IPS-18a (cell line): Measurements from ENCODE around the gene MB21D2.
"Not testable (repeated sequence)": the region's sequence is repeated elsewhere in the genome, so short reads cannot be mapped to it uniquely, and the experiment has no call there.

Source experiments
- H3K27ac ChIP-seq: one replicate; pipeline ENCODE4 v1.5.1; 2013; ENCODE audit warnings: low read length
- H3K27me3 ChIP-seq: one replicate; pipeline ENCODE4 v1.6.1; 2013; ENCODE audit warnings: mild to moderate bottlenecking, low read length; ENCODE audit not compliant: control insufficient read depth, insufficient read depth
- H3K36me3 ChIP-seq: one replicate; pipeline ENCODE4 v1.6.1; 2013; ENCODE audit warnings: low read depth, low read length; ENCODE audit not compliant: control insufficient read depth
- H3K4me1 ChIP-seq: one replicate; pipeline ENCODE4 v1.6.1; 2013; ENCODE audit warnings: low read depth, low read length; ENCODE audit not compliant: control insufficient read depth
- H3K4me3 ChIP-seq: one replicate; pipeline ENCODE4 v1.5.1; 2013; ENCODE audit warnings: low read length
- H3K9ac ChIP-seq: one replicate; pipeline ENCODE4 v1.6.1; 2013; ENCODE audit warnings: mild to moderate bottlenecking, low read length, moderate library complexity
- H3K9me3 ChIP-seq: one replicate; pipeline ENCODE4 v1.6.1; 2013; ENCODE audit warnings: low read depth, low read length; ENCODE audit not compliant: control insufficient read depth

The MB21D2 gene, protein sequence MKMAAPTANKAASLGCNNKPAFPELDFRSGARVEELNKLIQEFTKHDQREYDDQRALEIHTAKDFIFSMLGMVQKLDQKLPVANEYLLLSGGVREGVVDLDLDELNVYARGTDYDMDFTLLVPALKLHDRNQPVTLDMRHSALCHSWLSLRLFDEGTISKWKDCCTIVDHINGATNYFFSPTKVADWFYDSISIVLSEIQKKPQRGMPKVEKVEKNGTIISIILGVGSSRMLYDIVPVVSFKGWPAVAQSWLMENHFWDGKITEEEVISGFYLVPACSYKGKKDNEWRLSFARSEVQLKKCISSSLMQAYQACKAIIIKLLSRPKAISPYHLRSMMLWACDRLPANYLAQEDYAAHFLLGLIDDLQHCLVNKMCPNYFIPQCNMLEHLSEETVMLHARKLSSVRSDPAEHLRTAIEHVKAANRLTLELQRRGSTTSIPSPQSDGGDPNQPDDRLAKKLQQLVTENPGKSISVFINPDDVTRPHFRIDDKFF

DNA sequence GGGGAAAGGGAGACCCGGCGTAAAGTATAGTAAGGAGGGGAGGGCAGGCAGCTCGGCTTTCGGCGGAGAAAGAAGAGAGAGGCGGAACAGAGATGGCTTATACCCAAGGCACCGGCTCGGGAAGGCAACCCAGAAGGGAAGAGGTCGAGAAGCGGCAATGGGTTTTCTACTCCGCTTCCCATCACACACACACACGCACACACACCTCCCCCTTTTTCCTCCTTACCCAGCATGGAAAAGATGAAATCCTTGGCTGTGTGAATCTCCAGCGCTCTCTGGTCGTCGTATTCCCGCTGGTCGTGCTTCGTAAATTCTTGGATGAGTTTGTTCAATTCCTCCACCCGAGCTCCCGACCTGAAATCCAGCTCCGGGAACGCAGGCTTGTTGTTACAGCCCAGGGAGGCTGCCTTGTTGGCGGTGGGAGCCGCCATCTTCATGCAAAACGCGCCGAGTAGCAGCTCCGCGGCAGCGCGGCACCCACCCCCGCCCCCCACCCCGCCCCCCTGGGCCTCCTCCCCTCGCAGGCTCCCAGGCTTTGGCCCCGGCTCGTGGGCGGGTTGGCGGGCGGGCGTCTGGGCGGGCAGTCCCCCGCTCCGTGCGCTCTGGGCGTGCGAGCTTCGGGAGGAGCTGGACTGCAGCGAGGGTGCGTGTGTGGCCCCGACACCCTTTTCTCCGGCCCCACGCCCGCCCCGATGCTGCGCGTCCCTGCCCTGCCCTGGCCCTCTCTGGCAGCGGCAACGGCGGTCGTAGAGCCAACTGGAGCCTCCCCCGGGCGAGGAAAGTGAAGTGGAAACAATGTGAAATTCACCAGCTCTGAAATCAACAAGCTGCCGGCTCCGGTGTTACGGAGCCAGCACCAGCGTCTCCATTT, at the start of gene MB21D2:
TSS of gene MB21D2 (minus strand) at position 453 of the 871 bp plus-strand sequence. CDS start at position 437, 16 bp downstream.
- H3K4me3 ChIP-seq = peak within 1 kb of the TSS; percentile 88
- H3K9ac ChIP-seq = peak within 1 kb of the TSS; percentile 88
- H3K9me3 ChIP-seq = no peaks in the 10 kb centered on the region
- H3K27ac ChIP-seq = peak within 1 kb of the TSS; percentile 47
- peaks cover 46% of the 10 kb centered on the region for H3K4me1 ChIP-seq
- no peaks in the 10 kb centered on the region for H3K36me3 ChIP-seq
- H3K27me3 ChIP-seq = peaks cover 13% of the 10 kb centered on the region

DNA sequence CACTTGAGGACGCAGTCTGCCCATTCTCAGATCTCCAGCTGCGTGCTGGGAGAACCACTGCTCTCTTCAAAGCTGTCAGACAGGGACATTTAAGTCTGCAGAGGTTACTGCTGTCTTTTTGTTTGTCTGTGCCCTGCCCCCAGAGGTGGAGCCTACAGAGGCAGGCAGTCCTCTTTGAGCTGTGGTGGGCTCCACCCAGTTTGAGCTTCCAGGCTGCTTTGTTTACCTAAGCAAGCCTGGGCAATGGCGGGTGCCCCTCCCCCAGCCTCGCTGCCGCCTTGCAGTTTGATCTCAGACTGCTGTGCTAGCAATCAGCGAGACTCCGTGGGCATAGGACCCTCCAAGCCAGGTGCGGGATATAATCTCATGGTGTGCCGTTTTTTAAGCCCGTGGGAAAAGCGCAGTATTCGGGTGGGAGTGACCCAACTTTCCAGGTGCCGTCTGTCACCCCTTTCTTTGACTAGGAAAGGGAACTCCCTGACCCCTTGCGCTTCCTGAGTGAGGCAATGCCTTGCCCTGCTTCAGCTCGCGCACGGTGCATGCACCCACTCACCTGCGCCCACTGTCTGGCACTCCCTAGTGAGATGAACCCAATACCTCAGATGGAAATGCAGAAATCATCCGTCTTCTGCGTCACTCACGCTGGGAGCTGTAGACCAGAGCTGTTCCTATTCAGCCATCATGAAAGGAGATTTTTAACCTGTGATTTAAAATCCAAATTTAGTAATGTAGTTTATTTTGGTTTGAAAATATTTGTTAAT, 47.5 kb upstream of the MB21D2 start:
- H3K4me1 ChIP-seq, H3K9ac ChIP-seq, H3K36me3 ChIP-seq, H3K27ac ChIP-seq, H3K4me3 ChIP-seq, H3K27me3 ChIP-seq, H3K9me3 ChIP-seq: not testable (repeated sequence)

DNA sequence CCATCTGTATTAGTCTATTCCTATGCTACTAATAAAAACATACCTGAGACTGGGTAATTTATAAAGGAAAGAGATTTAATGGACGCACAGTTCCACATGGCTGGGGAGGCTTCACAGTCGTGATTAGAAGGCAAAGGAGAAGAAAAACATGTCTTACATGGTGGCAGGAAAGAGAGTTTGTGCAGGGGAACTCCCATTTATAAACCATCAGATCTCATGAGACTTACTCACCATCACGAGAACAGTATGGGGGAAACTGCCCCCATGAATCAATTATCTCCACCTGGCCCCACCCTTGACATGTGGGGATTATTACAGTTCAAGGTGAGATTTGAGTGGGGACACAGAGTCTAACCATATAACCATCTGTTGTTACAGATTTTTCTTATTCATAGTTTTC, 42.1 kb upstream of the MB21D2 start:
- H3K27ac ChIP-seq = no peak overlapping the region
- no peak overlapping the region for H3K4me3 ChIP-seq
- no peaks in the 10 kb centered on the region for H3K4me1 ChIP-seq
- H3K9ac ChIP-seq = no peak overlapping the region
- no peaks in the 10 kb centered on the region for H3K36me3 ChIP-seq
- H3K27me3 ChIP-seq = no peaks in the 10 kb centered on the region
- no peaks in the 10 kb centered on the region for H3K9me3 ChIP-seq

DNA sequence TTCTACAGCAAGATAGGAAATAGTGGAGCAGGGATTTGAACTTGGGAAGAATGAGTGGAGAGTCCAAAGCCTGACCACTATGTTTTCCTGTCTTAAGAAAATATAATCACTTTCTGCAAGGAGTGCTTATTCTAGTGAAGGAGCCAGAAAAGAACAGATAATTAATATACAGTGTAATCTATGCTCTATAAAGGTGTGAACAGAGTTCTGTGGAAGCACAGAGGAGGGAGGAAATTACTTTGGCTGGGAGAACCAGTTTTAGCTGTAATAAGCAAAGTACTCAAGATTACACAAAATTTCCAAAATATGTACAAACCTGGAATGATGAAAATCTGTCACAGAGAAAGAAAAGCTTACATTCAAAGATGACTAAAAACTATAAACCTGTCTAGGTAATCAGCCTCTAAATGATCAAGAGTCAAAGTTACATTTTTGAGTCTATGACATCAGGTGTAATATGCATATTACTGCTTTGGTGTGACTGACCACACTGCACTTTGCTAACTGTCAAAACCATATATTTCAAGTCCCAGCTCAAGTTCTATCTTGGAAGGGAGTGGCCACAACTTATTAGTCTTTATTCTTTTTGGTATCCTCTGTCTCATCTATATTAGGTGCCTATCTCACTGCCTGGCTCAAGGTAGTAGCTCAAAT, 40.7 kb upstream of the MB21D2 start:
- H3K9ac ChIP-seq = no peak overlapping the region
- no peak overlapping the region for H3K27ac ChIP-seq
- H3K4me1 ChIP-seq = no peaks in the 10 kb centered on the region
- H3K9me3 ChIP-seq = no peaks in the 10 kb centered on the region
- no peaks in the 10 kb centered on the region for H3K36me3 ChIP-seq
- H3K27me3 ChIP-seq = no peaks in the 10 kb centered on the region
- no peak overlapping the region for H3K4me3 ChIP-seq

DNA sequence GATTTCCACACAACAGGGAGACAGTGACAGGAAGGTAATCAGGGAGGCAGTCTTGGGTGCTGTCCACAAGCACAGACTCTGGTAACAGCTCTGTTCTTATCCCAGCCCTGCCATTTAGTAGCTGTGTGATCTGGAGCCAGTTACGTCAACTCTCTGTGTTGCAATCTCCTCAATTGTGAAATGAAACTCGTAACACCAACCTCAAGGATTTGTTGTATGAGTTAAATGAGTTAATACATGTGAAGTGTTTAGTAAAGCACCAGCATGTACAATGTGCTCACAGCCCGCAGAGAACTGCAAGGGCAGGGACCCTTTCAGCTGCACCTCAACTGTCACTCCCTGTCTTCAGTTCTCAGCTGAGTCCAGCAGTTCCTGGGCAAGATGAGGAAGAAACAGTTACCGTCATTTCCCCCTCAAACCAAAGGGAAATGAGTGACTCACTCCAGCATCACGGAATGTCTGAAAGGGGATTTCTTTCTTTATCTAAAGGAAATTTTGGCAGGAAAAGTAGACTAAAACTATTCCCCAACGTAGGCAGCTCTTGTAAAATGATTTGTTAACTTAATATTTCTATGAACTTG, 39.9 kb upstream of the MB21D2 start:
- Histone ChIP-seq H3K9ac (no peak overlapping the region), H3K9me3 (no peaks in the 10 kb centered on the region), H3K27ac (no peak overlapping the region), H3K4me1 (no peaks in the 10 kb centered on the region), H3K4me3 (no peak overlapping the region), H3K27me3 (no peaks in the 10 kb centered on the region), H3K36me3 (no peaks in the 10 kb centered on the region)

DNA sequence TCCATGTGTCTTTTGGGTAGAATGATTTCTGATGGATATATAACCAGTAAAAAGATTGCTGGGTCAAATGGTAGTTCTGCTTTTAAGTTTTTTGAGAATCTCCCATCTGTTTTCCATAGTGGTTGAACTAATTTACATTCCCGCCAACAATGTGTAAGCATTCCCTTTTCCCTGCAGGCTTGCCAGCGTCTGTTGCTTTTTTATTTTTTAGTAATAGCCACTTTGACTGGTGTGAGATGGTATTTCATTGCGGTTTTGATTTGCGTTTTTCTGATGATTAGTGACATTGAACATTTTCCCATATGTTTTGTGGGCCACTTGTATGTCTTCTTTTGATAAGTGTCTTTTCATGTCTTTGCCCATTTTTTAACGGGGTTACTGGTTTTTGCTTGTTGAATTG, 36.3 kb upstream of the MB21D2 start:
- H3K4me3 ChIP-seq = no peak overlapping the region
- no peaks in the 10 kb centered on the region for H3K9me3 ChIP-seq
- no peak overlapping the region for H3K9ac ChIP-seq
- H3K27ac ChIP-seq = no peak overlapping the region
- no peaks in the 10 kb centered on the region for H3K36me3 ChIP-seq
- no peaks in the 10 kb centered on the region for H3K27me3 ChIP-seq
- no peaks in the 10 kb centered on the region for H3K4me1 ChIP-seq

DNA sequence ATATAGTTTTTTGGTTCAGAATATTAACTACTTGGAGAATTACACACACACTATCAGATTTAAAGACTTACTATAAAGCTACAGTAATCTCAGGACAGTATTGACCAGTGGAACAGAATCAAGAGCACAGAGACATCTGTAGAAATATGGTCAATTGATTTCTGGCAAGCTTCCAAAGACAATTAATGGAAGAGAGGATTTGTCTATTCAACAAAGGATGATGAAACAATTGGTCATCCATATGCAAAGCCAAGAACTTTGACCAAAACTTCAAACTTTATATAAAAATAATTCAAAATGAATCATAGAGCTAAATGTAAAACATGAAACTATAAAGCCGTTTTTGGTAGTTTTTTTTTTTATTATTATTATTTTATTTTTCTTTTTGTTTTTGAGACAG, 29.8 kb upstream of the MB21D2 start:
- no peaks in the 10 kb centered on the region for H3K9me3 ChIP-seq
- H3K27me3 ChIP-seq = no peaks in the 10 kb centered on the region
- no peak overlapping the region for H3K27ac ChIP-seq
- H3K36me3 ChIP-seq = no peaks in the 10 kb centered on the region
- no peaks in the 10 kb centered on the region for H3K4me1 ChIP-seq
- no peak overlapping the region for H3K9ac ChIP-seq
- H3K4me3 ChIP-seq = no peak overlapping the region

DNA sequence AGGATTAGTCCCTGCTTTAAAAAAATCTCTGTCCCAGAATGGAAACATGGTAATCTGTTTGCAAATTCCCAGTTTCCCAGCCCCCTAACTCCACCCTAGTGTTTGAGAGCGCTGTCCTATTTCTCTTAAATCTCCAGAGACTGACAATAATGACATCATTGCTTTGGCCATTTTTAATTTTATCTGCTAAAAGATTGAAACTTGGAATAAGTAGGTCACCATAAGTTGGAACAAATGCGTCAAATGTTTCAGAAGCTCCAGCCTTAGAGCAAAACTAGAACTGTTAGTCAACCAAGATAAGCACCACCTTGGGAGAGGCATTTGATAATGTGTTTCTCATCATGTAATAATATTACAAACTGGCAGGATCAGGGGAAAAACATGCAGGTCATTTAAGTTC, 25.7 kb upstream of the MB21D2 start:
- H3K9me3 ChIP-seq = no peaks in the 10 kb centered on the region
- H3K4me3 ChIP-seq = no peak overlapping the region
- no peaks in the 10 kb centered on the region for H3K27me3 ChIP-seq
- no peak overlapping the region for H3K9ac ChIP-seq
- H3K4me1 ChIP-seq = no peaks in the 10 kb centered on the region
- H3K27ac ChIP-seq = no peak overlapping the region
- no peaks in the 10 kb centered on the region for H3K36me3 ChIP-seq

DNA sequence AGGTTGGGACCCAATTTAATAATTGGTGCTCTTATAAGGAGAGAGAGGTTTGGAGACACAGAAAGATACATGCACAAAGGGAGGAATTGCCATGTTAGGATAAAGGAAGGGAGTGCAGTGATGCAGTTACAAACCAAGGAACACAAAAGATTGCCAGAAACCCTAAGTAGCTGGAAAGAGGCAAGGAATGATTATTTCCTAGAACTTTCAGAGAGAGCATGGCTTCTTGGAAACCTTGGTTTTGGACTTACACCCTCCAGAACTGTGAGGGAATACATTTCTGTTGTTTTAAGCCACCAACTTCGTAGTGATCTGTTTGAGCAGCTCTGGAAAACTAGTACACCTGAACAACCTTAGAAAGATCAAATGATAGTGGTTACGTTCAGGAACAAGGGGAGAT, 25.0 kb upstream of the MB21D2 start:
- no peaks in the 10 kb centered on the region for H3K36me3 ChIP-seq
- no peak overlapping the region for H3K9ac ChIP-seq
- H3K27me3 ChIP-seq = no peaks in the 10 kb centered on the region
- no peaks in the 10 kb centered on the region for H3K4me1 ChIP-seq
- no peak overlapping the region for H3K4me3 ChIP-seq
- no peaks in the 10 kb centered on the region for H3K9me3 ChIP-seq
- no peak overlapping the region for H3K27ac ChIP-seq

DNA sequence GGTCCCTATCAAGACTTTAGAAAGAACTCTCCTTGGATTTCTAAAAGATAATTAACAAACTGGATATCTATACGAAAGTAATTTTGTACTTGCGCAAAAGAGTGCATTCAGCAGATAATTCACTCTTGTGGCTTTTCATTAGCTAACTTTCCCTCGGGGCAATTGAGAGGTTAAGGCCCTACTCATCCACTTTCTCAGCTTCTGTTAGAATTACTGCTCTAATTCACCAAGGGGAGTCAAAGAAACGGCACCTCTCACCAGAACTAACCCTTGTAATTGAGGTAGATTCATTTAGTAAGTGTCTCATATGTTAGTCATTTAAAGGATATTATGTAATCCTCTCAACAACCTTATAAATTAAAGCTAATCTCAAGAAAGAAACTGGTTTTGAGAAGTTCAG, 22.5 kb upstream of the MB21D2 start:
- no peak overlapping the region for H3K9ac ChIP-seq
- H3K4me1 ChIP-seq = no peaks in the 10 kb centered on the region
- no peak overlapping the region for H3K4me3 ChIP-seq
- no peaks in the 10 kb centered on the region for H3K36me3 ChIP-seq
- no peak overlapping the region for H3K27ac ChIP-seq
- H3K9me3 ChIP-seq = no peaks in the 10 kb centered on the region
- H3K27me3 ChIP-seq = no peaks in the 10 kb centered on the region
